Mucosa of descending colon (tissue), 3 donors: ENCODE data around the gene SLC16A13. TPM values are rescaled to one million over a fixed set of nuclear protein-coding genes. Genes with fewer than 3 reads are reported as not detected.
A peak's percentile ranks its signal among the peaks of the same experiment; 100 is the strongest.

Source experiments
- ATAC-seq: fragments of 200-7000 bp; cut with Tn5 transposase; one replicate; pipeline ENCODE4 v1.9.1; 2020; ENCODE audit warnings: mild to moderate bottlenecking, moderate library complexity
- DNase-seq, 3 donors: peaks; one replicate each; pipeline ENCODE4 v3.0.0-alpha.2; 2020
- H3K36me3 ChIP-seq: fragments of 200-600 bp; one replicate; pipeline ENCODE4 v1.8.0; 2021; ENCODE audit warnings: low read depth, mild to moderate bottlenecking
- H3K4me1 ChIP-seq: fragments of 200-600 bp; one replicate; pipeline ENCODE4 v1.8.0; 2021; ENCODE audit warnings: low read depth, mild to moderate bottlenecking
- H3K4me3 ChIP-seq: fragments of 200-600 bp; one replicate; pipeline ENCODE4 v1.8.0; 2021; ENCODE audit warnings: mild to moderate bottlenecking
- H3K9me3 ChIP-seq: fragments of 200-600 bp; one replicate; pipeline ENCODE4 v1.8.0; 2021; ENCODE audit warnings: mild to moderate bottlenecking
- intact Hi-C, 2 donors: fragments of 100-400 bp; cut with DNase I in 1 of 2; cut with micrococcal nuclease in 1 of 2; formaldehyde crosslinking; loops; one replicate each; pipeline versions ENCODE4 v1.11.0 to v1.11.1; 2022; cut with DNase I, micrococcal nuclease
- total RNA-seq, 3 donors: library from RNA; stranded (reverse); fragmentation: NEBNext Ultra II Directional in 2 of 3; extraction: Animal tissue kit (Norgen Biotek cat#: 25700) in 2 of 3; gene quantifications; one replicate each; pipeline versions ENCODE4 v1.2.1 to v1.2.4, GENCODE V29; 2021 to 2023
- TF ChIP-seq, protein P1 (sequence below): fragments of 200-600 bp; IDR thresholded peaks from one replicate; pipeline ENCODE4 v1.8.0; 2022; ENCODE audit warnings: antibody characterized with exemption, mild to moderate bottlenecking
- donor health status: DM: no; HTN: no; CAD: no; lungs with moderate emphysema.
- donor health status: DM: no; HTN: no; CAD: no.
- donor health status: DM: no; HTN: yes; CAD: no.

The SLC16A13 gene
- total RNA-seq, 3 donors from 2014 or later = 3.8 to 7.3 (median 6.6) TPM

GRCh38 chr17:7007143-7007542 is 28.7 kb upstream of the SLC16A13 start:
- no peaks in the 10 kb centered on the region for H3K9me3 ChIP-seq
- ATAC-seq (no peak), DNase-seq (no peak)
- intact Hi-C loops = no loop called here
- H3K36me3 ChIP-seq = no peaks in the 10 kb centered on the region
- peaks cover 14% of the 10 kb centered on the region for H3K4me1 ChIP-seq
- H3K4me3 ChIP-seq = no peak overlapping the region
- TF ChIP-seq, protein P1, sequence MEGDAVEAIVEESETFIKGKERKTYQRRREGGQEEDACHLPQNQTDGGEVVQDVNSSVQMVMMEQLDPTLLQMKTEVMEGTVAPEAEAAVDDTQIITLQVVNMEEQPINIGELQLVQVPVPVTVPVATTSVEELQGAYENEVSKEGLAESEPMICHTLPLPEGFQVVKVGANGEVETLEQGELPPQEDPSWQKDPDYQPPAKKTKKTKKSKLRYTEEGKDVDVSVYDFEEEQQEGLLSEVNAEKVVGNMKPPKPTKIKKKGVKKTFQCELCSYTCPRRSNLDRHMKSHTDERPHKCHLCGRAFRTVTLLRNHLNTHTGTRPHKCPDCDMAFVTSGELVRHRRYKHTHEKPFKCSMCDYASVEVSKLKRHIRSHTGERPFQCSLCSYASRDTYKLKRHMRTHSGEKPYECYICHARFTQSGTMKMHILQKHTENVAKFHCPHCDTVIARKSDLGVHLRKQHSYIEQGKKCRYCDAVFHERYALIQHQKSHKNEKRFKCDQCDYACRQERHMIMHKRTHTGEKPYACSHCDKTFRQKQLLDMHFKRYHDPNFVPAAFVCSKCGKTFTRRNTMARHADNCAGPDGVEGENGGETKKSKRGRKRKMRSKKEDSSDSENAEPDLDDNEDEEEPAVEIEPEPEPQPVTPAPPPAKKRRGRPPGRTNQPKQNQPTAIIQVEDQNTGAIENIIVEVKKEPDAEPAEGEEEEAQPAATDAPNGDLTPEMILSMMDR = no peak

DNA sequence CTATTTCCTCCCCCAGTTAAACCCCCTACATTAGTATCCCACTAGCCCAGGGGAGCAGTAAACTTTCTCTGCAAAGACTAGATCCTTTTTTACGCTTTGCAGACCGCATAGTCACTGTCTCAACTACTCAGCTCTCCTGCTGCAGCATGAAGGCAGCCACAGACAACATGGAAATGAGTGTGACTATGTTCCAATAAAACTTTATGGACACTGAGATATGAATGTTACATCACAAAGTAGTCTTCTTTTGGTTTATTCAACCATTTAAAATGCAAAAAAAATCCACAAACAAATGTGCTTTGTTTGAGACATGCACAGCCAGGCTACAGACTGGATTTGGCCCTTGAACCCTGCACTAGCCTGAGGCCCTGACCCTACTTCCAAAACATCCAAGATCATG is 25.3 kb upstream of the SLC16A13 start:
- no peak overlapping the region for H3K4me3 ChIP-seq
- peaks cover 24% of the 10 kb centered on the region for H3K4me1 ChIP-seq
- H3K36me3 ChIP-seq = peaks cover 5% of the 10 kb centered on the region
- DNase-seq (no peak), ATAC-seq (no peak)
- TF ChIP-seq, protein P1 = no peak
- H3K9me3 ChIP-seq = no peaks in the 10 kb centered on the region
- intact Hi-C loops = no loop called here

DNA sequence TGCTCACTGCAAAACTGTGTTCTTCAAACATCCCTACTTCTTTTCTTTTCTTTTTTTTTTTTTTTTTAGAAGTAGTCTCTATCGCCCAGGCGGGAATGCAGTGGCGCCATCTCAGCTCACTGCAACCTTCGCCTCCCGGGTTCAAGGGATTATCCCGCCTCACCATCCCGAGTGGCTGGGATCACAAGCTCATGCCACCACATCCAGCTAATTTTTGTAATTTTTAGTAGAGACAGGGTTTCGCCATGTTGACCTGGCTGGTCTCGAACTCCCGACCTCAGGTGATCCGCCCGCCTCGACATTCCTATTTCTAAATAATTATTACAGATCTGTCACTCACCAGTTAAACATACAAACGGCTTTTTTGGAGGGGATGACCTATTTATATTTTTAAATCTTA is 24.4 kb upstream of the SLC16A13 start:
- no peak overlapping the region for H3K4me3 ChIP-seq
- no peaks in the 10 kb centered on the region for H3K9me3 ChIP-seq
- intact Hi-C loops = no loop called here
- TF ChIP-seq, protein P1 = no peak
- H3K4me1 ChIP-seq = peaks cover 28% of the 10 kb centered on the region
- H3K36me3 ChIP-seq = peaks cover 5% of the 10 kb centered on the region
- DNase-seq (peak in 1 of 3 donors; percentile 15), ATAC-seq (no peak)

DNA sequence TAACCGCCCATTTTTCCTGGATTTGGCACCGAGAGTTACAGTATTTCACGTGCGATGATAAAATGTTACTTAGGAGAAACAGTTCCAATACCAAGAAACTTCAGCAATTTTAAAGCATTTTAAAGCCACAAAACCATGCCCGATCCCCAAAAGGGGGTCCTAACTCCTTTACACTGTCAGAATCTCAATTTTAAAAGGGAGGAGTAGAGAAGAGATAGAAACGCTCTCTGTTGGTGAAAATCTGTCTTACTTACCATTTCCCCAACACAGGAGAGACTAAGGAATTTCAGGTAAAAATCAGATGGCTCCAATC is 23.9 kb upstream of the SLC16A13 start:
- intact Hi-C loops = no loop called here
- Histone ChIP-seq H3K9me3 (no peaks in the 10 kb centered on the region), H3K36me3 (peaks cover 5% of the 10 kb centered on the region), H3K4me1 (peaks cover 28% of the 10 kb centered on the region), H3K4me3 (peak overlapping the region; percentile 73)
- DNase-seq = peak in 1 of 3 donors; percentile 17
- TF ChIP-seq, protein P1 = no peak
- no peak for ATAC-seq

- peak; percentile 89 for ATAC-seq
- TF ChIP-seq, protein P1 = peak; percentile 84
- peak overlapping the region; percentile 34 for H3K4me3 ChIP-seq
- H3K4me1 ChIP-seq = peaks cover 29% of the 10 kb centered on the region
- intact Hi-C loops = no loop called here
- H3K36me3 ChIP-seq = peaks cover 5% of the 10 kb centered on the region
- no peaks in the 10 kb centered on the region for H3K9me3 ChIP-seq
- peak; percentile 96 to 99 (median 98) for DNase-seq
Measured at GRCh38 chr17:7014261-7014994, 21.4 kb upstream of the SLC16A13 start.
